Globus pallidus (tissue), 1 donor: Measurements from ENCODE around the gene PIGC.
"Not testable (repeated sequence)": the region's sequence is repeated elsewhere in the genome, so short reads cannot be mapped to it uniquely, and the experiment has no call there.

ENCODE experiments used
- DNase-seq: peaks from one replicate; pipeline ENCODE4 v3.0.0-alpha.2; 2015; ENCODE audit warnings: low spot score

PIGC gene

DNA sequence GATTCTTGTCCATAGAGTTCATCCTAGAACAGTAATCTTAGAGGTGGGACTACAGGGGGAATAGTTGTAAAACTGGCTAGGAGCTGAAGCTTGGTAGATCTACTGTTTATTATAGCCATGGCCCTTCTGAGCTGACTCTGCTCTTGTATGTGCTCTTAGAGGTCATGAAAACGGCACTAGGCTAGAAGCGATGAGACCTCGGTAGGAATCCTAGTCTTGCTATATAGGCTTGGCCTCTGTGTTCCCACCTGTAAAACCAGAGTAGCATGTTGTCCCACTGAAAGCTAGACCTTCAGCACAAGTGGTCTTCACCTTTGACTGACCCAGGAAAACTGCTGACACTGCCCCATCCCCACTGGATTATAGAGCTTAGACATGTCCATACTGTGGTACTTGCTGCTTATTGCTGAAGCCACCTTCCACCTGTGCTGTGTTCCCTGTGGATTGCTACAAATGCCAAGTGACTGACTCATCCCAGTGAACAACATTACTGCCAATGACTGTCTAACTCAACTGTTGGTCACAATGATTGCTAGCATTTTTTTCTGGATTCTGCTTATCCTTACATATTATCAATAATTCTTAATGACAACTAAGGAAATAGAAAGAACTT lies 23.0 kb upstream of the PIGC start:
- no peak for DNase-seq

DNA sequence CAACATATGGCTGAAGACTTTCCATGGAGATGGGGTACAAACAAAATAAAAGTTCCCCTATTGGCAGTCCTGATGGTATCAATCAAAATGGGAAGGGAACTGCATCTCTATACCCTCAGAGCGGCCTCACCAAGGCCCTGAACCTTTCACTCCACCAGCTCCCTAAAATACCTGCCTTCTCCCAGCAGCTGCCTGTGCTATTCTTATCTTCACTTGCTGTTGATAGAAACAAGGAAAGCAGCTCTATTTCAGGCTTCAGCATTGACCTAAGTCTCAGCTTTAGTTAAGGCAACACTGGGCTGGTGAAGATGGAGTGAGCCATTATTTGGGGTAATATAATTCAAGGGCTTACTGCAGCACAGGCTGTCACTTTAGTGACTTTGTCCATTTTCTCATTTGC lies 21.7 kb upstream of the PIGC start:
- no peak for DNase-seq

DNA sequence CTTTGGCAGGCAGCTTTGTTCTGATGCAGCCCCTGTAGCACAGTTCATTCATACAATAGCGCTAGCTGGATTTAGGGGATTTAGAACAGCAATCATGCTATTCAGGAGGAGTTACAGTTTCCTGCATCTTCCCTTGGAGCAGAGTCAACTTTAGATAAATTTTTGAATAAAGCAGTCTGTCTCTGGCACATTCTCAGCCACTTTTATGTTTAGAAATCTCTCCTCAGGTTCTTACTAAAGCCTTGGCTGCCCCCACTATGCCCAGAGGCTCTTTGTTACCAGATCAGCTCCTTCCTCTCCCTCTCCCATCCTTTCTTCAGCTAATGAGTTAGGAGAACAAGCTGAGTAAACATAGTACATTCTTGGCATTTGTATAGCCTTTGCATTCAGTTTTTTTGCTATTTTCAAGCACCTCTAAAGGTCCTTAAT lies 17.0 kb upstream of the PIGC start:
- no peak for DNase-seq

DNA sequence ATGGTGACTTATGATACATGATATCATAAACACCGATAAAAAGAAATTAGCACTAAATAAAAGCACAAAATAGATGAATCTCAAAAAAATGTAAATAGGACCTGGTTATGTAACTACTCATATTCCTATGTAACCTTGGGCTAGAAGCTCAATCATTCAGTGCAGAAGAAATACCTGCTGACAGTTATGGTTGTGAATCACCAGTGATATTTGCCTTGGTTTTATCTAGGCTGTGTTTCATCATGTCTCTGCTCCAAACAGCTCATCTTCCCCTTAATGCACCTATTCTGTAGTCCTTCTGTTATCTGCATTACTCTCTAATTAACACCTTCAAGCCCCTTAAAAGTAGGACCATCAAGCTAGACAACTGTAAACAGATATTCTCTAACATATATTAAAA lies 16.3 kb upstream of the PIGC start:
- no peak for DNase-seq

DNA sequence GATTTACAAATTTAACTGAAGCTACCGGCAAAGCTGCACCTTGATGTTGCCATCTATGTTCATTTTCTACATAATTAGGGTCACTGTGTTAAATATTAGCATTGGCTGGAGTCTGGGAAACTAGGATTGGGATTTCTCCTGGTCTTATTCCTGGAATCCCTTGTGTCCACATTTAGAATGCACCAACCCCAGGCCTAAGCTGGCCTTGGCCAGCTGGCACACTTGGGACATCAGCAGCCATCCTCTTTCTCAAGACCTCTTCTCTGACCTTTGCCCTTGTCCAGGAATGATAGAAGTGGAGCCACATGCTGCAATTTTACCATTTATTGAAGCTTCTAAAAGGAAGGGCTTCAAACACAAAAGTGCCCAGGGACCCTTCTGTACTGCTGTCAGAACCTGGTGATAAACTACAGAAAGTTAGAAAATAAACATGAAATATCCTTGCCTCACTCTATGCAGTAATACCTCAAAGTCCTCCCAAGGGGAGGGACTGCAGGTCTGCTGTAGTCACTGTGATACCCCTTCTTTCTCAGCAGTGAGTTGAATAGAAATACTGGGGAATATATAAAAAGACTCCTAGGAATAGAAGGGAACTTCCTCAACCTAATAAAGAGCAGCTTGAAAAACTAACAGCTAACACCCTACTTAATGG lies 13.7 kb upstream of the PIGC start:
- DNase-seq, result no peak

DNA sequence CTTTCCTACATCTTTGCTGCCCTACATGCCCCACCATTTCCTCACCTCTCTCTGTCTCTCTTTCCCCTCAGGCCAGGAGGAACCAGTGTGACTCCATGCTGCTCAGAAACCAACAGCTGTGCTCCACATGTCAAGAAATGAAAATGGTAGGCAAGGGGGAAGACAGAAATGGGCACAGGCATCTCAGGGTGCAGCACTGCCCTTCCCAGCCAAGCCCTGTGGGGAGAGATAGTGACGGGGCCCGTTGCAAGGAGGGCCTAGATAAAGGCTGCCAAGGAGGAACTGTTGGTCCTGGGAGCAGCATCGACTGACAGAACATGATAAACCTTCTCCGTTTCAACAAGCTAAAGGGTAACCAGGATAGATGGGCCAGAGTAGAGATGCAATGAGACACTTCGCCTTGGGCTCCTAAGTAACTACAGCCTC lies 12.5 kb upstream of the PIGC start:
- no peak for DNase-seq

DNA sequence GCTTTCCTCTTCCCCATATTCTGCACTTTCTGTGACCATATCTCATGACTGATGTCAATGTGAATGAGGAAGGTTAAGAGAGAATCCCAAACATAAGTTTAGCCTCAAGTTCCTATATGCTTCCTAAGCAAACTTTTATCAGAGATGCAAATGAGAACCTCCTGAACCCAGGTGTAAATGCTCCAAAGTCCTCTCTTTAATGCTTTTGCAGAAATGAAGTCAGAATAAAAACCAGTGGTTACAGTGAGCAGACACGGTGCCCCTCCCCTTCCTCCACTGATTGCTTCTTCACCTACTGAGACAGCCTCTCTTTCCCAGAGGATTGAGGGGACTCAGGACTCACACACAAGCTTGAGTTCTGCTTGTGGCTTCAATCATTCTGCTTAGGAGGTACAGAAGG lies 11.6 kb upstream of the PIGC start:
- no peak for DNase-seq

DNA sequence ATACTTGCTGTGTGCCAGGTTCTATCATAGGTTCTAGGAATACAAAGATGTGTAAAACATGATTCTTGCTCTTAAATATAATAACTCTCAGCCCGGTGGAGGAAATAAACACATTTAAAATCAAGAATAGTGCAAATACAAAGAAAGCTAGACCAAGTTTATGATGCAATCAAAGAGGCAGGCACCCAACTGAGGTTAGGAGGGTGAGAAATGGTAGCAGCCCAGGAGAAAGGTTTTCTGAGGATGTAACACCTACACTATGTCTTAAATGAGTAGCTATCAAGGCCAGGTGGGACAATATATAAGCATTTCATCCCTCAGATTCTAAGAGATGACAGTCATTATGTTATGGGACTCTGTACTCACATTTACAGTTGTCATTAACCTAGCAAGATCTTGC lies 9.7 kb upstream of the PIGC start:
- DNase-seq, result no peak

DNA sequence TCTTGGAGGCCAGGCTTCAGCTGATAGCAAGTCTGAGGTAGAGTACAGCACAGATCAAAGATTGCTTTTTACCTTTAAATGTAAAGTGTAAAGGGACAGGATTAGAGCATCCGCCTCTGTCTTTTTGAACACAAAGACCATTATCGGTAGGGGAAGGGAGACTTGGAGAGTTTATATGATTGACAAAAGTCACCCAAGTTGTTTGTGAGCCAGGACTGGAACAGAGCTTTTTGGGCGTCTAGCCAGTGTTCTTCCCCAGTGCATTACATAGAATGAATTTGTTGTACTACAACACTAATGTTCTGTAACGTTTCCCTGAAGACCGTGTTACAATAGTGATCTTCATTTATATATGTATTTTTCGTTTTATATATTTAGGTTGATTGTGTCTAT lies 9.3 kb upstream of the PIGC start:
- DNase-seq, result no peak

DNA sequence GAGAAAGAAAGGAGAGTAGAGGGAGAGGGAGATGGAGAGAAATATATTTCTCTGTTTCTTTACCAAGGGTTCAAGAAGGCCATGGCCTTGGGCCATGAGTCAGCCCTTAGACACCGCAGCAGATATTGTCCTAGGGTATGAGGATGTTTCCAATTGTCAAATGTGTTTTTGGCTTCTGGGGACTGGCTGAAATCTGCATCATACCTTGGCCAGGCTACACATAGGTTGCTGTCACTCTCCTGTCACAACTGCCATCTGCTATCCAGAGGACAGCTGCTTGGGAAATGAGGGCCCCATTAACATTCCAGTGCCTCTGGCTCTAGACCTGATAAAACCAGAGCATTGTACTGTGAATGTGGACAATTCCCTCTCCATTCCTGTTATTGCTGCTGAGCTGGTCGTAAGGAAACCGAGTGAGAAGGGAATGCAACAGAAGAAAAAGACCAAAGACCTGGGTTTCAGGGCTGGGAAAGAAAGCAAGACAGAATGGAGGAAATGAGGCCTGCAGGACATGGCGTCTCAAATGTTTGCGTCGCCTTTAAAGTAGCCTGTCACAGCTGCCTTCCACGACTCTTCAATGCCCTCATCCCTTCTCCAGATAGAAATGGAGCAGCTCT lies 8.8 kb upstream of the PIGC start:
- no peak for DNase-seq

DNA sequence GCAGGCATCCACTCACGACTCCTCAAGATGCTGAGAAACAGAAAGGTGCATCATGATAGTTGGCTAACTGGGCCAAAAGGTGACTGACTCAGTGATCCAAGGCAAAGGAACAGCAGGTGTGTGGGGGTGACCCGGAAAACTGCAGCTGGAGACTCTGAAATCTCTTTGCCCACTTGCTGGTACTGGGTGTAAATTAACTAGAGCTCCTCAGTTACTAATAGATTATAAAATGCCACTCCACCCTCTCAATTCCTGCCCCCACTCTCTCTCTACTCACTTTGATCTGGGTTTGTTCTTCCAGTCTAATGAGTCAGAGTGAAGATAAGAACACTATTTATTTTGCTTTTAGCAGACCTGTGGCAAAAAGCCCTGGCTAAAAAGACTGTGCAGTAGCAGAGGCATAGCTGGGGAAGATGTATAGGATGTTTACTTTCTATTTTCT lies 7.2 kb upstream of the PIGC start:
- DNase-seq, result no peak

DNA sequence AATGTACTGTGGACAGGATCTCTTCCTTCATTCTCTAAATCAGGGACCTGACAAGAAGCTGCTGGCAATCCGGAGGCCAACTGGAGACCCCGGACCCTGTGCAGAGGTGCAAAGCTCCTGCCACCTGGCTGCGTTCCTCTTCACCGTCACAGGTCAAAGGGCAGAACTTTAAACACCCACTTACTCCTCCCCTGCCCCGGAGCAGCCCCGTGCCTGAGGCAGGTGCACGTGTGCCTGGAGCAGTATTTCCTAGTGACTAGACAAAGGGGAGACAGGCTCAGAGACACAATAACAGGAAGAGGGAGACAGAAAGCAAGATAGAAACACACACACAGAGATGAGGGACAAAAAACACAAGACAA lies 6.6 kb upstream of the PIGC start:
- no peak for DNase-seq

DNA sequence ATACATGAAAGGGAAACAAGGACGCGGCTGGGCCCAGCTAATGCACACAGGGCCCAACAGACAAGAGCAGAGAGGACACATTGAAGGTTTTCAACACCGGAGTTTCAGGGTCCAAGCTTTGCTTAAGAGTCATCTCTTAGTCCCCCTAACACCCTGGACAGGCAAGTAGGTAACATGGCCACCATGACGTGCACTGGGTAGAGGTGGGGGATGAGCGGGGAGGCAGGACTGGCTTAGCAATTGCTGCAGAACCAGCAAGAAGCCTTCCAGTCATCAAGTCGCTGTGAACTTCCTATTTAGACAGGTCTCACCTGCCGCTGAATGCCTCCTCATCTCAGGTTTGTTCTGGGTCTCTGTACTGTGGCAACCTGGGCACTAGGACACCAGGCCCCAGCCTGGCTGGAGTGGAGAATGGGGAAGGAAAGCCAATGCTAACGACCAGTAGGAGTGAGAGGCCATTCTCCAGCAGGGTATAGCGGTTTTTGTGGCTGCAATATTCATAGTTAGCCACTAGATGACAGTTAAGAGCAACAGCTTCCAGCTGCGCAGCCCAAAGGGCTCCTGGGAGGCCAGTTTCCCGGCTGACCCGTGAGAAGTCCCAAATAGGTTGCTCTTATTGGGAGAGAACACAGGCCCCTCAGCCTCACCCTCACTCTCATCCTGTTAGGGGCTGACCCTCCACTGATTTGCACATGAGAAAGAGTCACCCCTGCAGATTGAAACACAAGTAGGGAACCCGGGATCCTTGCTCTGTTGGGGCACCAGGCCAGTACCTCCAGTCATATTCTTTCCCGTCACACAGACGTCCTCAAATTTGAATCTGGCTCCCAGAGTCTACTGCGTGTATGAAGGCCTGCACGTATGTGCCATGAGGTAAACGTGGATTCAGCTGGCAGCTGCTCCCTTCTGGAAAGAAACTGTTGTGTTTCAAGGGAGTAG lies 6.0 kb upstream of the PIGC start:
- DNase-seq, result peak; percentile 54

DNA sequence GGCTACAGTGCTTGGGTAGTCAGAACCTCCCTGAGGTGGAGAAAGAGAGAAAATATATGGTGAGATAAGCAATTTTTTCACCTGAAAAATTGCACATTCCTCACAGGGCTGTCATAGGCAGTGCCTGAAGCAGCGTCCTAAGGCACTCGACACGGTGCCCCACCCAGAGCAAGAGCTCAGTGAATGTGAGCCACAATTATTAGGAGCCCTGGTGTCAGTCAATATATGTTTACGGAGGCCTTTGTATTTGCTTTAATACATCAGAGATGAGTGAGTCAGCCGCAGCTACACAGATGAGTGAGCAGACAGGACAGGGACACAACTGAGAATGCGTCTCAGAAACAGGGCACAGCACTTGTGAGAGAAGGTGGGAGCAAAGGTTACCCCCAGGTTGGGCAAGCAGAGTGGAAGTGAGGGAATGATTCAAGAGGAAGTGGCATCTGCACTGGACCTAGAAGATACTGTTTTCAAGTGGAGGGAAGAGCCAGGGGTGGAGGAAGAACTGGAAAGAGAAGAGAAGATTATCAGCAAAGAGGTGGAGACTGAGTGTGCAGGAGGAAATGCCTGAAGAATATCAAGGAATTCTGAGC lies 5.2 kb upstream of the PIGC start:
- DNase-seq, result no peak

DNA sequence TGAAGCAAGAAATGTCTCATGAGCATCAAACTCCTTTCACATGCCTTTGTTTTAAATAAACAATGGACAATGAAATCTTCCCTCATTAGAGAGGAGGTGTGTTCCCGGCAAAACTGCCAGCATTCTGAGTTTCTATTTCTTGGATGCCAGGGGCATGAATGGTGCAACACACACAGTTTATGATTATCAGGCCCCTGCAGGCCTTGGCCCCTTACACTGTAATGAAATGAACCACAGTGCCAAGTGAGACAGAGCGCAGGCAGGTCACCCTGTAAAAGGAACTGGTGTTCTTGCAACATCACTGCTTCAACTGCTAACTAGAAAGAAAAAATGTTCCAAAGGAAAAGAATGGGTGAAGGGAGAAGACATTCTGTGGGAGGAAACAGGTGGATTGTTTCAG lies 3.8 kb upstream of the PIGC start:
- no peak for DNase-seq

DNA sequence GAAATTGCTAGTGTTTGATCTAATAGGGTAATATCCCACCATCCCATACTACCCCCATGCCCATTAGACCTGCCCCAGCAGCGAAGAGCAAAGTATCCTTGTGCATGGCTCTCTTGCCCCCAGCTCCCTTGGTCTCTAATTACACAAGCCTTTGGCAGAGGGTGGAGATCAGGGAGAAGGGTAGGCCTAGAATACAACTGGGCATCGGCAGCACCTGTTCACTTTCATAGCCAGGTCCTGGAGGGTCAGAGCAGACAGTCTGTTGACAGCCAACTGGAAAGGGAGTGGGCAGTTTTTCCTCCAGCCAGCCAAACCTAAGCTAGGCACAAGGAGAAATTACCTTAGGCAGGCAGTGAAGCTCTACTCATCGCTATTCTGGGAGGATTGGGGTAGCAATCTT lies 2.7 kb upstream of the PIGC start:
- no peak for DNase-seq

DNA sequence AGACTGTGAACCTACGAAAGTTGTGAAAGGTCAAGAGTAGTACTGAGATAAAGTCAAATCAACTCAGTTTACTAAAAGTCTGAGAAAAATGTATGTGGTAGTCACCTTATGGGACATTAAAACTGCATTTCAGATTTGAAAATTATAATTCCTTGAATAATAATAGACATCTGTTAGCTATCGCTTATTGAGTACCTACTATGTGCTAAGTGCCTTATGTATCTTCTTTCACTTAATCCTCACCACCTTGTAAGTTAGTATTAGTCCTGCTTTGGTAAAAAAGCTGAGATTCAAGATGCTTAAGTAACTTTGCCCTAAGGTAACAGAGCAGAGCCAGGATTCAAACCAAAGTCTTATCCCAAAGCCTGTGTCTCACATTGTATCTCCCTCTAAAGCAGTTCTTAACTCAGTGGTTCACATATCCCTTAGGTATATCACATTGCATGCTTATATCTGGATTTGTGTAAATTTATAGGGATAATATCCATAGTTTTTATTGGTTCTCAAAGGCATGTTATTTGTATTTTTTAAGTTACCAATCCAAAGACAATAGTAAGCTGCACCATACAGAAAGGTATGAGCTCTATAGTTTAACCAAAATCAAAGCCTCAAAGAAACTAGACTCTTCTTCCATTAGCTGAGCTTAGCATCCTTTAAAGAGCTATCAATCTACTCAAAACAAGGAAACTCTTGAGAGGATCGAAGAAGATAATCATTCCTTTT lies 865 bp downstream of the PIGC start:
- DNase-seq, result no peak

DNA sequence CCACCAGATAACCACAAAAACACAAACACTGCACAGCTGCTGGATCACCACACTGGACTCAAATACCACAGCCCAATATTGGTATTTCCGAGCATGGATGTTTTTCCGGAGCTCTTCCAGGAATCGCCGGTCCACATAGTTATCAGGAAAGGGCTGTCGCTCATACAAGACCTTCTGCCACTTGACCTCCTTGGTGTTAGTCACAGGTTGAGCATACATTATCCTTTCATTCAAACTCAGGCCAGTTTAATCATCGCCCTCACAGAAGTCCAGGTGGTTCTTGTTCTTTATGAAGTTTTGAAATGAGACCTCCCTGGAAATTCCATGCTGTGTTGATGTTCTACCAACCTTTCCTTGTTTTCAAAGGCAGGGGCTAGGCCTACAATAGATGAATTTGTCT lies 1.5 kb downstream of the PIGC start:
- DNase-seq, result no peak

DNA sequence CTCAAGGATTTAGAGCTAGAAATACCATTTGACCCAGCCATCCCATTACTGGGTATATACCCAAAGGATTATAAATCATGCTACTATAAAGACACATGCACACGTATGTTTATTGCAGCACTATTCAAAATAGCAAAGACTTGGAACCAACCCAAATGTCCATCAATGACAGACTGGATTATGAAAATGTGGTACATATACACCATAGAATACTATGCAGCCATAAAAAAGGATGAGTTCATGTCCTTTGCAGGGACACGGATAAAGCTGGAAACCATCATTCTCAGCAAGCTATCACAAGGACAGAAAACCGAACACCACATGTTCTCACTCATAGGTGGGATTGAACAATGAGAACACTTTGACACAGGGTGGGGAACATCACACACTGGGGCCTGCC lies 6.7 kb downstream of the PIGC start:
- not testable (repeated sequence) for DNase-seq

DNA sequence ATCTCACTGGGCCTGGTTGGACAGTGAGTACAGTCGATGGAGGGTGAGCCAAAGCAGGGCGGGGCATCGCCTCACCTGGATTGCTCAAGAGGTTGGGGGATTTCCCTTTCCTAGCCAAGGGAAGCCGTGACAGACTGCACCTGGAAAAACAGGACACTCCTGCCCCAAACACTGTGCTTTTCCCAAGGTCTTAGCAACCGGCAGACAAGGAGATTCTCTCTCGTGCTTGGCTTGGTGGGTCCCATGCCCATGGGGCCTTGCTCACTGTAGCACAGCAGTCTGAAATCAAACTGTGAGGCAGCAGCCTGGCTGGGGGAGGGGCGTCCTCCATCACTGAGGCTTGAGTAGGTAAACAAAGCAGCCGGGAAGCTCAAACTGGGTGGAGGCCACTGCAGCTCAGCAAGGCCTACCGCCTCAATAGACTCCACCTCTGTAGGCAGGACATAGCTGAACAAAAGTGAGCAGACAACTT lies 12.1 kb downstream of the PIGC start:
- no peak for DNase-seq

DNA sequence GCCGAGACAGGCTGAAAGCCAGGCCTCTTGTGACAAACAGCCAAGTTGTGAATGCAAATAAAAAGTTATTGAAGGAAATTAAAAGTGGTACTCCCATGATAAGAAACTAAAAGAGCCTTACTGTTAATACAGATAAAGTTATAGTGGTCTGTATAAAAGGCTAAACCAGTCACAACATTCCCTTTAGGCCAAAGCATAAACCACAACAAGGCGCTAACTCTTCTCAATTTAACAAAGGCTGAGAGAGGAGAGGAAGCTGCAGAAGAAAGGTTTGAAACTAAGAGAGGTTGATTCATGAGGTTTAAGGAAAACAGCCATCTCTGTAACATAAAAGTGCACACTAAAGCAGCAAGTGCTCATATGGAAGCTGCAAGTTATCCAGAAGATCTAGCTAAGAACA lies 12.7 kb downstream of the PIGC start:
- no peak for DNase-seq

DNA sequence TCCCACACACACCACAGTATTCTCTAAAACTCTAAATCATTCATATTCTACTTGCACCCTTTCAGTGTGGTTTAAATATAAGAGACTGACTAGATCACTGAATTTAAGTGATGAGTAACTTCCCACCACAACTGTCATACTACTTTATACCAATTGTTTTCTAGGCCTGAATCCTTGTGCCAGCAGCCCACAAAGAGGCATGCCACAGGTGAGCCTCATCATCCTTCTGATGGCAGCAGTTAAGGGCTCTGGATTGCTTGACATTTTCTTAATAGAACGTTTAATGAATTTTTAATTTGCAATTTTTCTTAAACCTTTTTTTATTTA lies 13.8 kb downstream of the PIGC start:
- DNase-seq, result no peak
